Mesenteric fat pad (tissue), 1 donor: ENCODE measurements around the gene GPRC5B. TPM values are rescaled to one million over a fixed set of nuclear protein-coding genes. Genes with fewer than 3 reads are reported as not detected.

ENCODE experiments used
- DNase-seq: peaks from one replicate; pipeline ENCODE4 v3.0.0-alpha.2; 2020; ENCODE audit warnings: low spot score
- total RNA-seq: library from RNA; stranded (reverse); fragmentation: NEBNext Ultra II Directional; extraction: Animal tissue kit (Norgen Biotek cat#: 25700); gene quantifications from one replicate; pipeline ENCODE4 v1.2.1, GENCODE V29; 2021
- donor health status: DM: yes; HTN: yes; CAD: no.

GPRC5B gene
- total RNA-seq, 1 donor from 2014 or later = 33.1 TPM

GRCh38 chr16:19848756-19849155 is 35.9 kb downstream of the GPRC5B start:
- no peak for DNase-seq

GRCh38 chr16:19846436-19846835 is 38.2 kb downstream of the GPRC5B start:
- no peak for DNase-seq

- DNase-seq = no peak
Measured at GRCh38 chr16:19844945-19845641, 39.6 kb downstream of the GPRC5B start.

GRCh38 chr16:19843371-19843770 is 41.3 kb downstream of the GPRC5B start:
- no peak for DNase-seq

GRCh38 chr16:19842426-19843157 is 42.1 kb downstream of the GPRC5B start:
- DNase-seq = no peak

- no peak for DNase-seq
Measured at GRCh38 chr16:19841184-19841583, 43.5 kb downstream of the GPRC5B start.

GRCh38 chr16:19840524-19841110 is 44.0 kb downstream of the GPRC5B start:
- DNase-seq = no peak

GRCh38 chr16:19837984-19838707 is 46.5 kb downstream of the GPRC5B start:
- no peak for DNase-seq

- no peak for DNase-seq
Measured at GRCh38 chr16:19837331-19837980, 47.2 kb downstream of the GPRC5B start.

- DNase-seq = no peak
Measured at GRCh38 chr16:19835968-19836421, 48.7 kb downstream of the GPRC5B start.

GRCh38 chr16:19835196-19835595 is 49.5 kb downstream of the GPRC5B start:
- no peak for DNase-seq

- DNase-seq = no peak
Measured at GRCh38 chr16:19833581-19833980, 51.1 kb downstream of the GPRC5B start.

- no peak for DNase-seq
Measured at GRCh38 chr16:19833176-19833575, 51.5 kb downstream of the GPRC5B start.

GRCh38 chr16:19831678-19832077 is 53.0 kb downstream of the GPRC5B start:
- no peak for DNase-seq

- DNase-seq = no peak
Measured at GRCh38 chr16:19830902-19831560, 53.6 kb downstream of the GPRC5B start.

- DNase-seq = no peak
Measured at GRCh38 chr16:19829844-19830692, 54.6 kb downstream of the GPRC5B start.

- no peak for DNase-seq
Measured at GRCh38 chr16:19824216-19824615, 60.4 kb downstream of the GPRC5B start.

- no peak for DNase-seq
Measured at GRCh38 chr16:19823322-19823721, 61.3 kb downstream of the GPRC5B start.

- no peak for DNase-seq
Measured at GRCh38 chr16:19822533-19822932, 62.1 kb downstream of the GPRC5B start.

GRCh38 chr16:19817875-19818274 is 66.8 kb downstream of the GPRC5B start:
- no peak for DNase-seq
